GM19240 (cell line): ENCODE measurements around the gene CHST15.

Source experiments
- DNase-seq: peaks from one replicate; pipeline ENCODE4 v3.0.0; 2011; ENCODE audit warnings: low spot score; ENCODE audit not compliant: insufficient read length

Gene CHST15

GRCh38 chr10:124014416-124015154, 78.8 kb downstream of the CHST15 start:
- no peak for DNase-seq

- no peak for DNase-seq
Observed at GRCh38 chr10:124013916-124014315, 79.5 kb downstream of the CHST15 start.

DNA sequence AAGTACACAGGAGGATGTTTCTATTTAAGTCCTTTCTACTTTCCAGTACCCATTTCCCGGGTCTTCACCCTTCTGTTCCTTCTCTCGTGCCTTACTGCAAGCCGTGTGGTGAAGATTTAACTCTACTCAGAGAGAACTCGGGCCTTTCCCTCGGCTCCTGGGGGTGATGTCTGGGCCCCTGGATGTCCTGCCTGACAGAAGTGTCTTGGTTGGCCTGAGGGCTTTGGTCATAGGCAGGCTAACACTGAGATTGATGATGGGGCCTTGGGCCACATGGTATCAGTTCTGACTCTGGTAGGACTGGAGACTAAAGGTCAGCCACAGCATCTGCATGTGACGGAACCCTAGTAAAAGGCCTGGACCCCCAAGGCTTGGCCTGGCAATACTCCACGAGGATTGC, 80.4 kb downstream of the CHST15 start:
- no peak for DNase-seq

DNA sequence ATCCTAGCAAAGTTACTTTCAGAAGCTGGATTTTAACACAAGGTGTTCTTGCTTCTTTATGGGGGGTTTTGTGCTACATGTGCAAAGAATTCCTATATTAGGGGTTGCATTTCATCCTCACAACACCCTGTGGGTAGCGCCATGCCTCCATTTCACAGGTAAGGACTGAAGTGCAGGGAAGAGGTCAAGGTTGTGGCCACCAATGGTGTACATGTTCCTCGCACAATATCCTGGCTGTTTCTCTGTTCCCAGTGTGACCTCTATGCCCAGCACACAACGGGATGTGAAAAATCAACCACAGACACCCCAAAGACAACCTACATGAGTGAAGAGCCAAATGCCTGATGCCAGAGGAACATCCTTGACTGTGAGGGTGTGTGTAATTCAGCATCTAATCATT, 80.8 kb downstream of the CHST15 start:
- DNase-seq, result no peak

- DNase-seq, result no peak
Observed at GRCh38 chr10:124012066-124012465, 81.3 kb downstream of the CHST15 start.

DNA sequence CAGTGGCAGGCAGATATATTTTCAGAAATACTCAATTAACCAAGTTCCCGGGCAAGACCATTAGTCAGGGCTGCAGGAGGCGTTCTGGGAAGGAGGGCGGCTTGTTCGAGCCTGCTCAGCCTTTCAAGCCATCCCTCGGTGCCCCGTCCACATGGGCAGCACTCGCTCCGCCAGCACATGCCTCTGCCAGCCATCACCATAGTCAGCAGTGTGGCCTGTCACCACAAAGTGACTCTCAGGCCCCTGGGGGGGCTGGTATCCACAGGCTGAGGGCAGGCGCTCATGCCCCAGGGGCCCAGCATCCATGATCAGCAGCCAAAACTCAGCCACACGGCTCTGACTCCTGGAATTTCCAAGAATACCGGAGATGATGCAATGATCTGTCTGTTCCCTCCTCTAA, 81.9 kb downstream of the CHST15 start:
- no peak for DNase-seq

GRCh38 chr10:124010563-124011131, 82.8 kb downstream of the CHST15 start:
- no peak for DNase-seq

GRCh38 chr10:124010024-124010423, 83.4 kb downstream of the CHST15 start:
- DNase-seq, result no peak

DNA sequence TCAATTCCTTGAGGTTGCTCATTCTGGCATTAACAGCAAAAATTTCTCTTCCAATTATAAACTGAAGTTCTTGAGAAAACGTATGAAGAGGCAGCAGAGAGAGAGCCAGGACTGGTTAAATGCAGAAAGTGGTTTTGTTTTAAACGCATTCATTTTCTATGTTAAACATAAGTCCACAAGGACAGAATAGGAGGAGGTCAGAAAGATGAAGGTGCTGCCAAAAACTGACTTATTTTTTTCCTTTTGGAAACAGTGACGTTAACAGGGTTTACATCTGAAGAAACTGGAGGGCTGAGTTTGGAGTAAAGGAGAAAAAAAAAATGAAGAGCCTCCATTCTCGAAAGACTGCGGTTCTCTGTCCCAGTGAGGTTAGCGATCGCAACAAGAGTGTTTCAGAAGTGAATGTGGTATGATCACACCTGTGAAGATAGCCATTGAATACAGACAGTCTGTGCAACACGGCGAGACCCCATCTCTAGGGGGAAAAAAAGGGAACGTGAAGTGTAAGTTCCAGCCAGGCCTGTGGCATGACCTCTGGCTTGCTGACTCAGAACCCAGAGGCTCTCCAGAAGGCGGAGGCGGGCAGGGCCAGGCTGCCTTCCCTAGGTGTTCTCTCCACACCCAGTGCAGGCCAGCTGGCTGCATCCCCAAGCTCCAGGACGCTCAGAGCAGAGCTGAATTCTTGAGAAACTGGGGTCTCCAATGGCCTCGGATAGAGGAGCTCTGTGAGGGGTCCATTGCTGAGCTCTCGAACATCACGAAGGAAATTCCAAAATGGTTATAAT, 84.0 kb downstream of the CHST15 start:
- no peak for DNase-seq

DNA sequence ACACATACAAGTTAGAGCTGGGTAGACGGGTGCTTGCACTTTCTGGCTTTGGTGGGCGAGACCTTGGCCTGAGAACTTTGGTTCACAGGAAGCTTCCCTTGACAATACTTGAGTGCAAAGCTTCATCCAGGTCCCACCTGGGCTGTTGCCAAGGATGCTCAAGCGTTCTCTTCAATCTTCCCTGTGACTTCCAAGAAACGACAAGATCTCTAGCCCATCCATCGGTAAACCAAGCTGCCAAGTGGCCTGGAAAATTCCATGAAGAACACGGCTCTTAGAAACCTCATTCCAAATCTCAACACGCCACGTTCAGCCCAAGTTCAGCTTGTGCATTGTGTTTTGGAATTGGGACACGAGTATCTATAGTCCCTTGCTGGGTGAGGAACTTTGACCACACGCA, 84.7 kb downstream of the CHST15 start:
- no peak for DNase-seq

DNA sequence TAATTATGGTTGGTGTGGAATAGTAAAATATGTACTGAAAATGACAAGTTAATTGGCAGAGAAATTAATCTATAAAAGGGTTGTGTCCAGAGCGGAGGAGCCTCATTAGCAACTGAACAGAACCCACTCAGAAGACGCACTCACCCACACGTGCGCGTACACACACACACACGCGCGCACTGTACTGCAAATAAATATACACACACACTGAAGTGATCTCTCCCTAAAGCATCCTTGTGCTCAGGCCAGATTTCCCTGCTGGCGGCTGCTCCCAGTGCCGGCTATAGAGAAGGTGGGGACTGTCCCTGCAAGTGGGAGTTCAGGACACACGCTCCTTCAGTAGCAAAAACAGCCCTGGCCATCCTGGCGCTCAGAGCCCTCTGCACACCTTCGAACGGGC, 85.2 kb downstream of the CHST15 start:
- DNase-seq, result no peak

DNA sequence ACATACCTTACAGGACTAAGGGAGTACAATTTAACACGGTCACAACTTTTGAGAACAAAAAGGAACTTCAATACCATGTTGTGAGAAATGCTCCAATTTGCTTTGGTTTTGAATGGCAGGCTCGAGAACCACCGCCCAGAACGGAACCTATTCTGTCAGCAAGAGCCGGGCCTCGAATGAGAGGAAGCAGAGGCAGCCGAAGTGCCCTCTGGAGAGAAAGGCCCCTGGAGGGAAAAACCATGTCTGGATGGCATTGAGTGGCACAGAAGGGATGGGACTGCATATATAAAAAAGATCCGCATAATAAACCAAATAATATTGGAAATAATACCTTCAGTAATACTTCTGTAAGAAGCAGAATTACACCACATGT, 85.6 kb downstream of the CHST15 start:
- no peak for DNase-seq

DNA sequence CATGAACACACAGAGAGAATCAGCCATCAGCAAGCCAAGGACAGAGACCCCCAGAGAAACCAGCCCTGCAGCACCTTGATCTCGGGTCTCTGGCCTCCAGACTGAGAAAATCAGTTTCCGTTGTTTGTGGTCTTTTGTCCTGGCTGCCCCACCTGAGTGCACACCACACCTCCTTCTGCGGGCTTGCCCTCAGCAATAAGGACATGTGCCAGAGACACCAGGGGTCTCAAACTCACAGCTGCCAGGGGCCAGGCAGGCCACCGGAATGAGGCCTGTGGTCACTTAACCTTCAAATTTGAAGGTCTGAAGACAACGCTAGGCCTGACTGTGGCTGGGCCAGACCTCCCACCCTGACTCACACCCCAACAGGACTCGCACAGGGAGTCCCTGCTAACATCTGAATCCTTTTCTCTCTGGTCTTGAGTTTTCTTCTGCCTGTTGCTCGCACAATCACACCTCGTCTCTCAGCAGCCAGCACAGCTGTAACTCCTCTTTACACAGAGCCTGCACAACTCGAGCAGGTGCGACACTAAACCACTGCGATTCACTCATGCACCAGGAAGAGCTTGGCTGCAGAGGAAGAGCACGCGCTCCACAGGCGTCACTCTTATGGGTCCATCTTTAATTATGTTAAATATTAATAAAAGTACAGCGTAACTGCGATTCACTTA, 86.2 kb downstream of the CHST15 start:
- no peak for DNase-seq

GRCh38 chr10:124006526-124006925, 86.9 kb downstream of the CHST15 start:
- DNase-seq, result no peak

DNA sequence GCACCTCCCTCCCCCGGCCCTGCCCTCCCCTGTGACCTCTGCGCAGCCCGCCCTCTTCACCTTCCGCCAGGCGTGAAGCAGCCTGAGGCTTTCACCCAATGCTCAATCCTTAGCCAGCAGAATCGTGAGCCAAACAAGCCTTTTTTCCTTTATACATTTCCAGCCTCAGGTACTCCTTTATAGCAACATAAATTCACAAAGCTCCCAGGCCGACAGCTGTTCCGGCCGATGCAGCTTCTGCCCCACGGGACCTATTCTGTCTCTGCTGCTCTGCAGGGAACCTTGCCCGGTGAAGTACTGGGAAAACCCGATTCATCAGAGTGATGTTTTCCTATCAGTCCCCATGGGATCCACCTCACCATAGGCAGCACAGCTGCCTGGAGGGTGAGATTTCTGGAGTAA, 87.4 kb downstream of the CHST15 start:
- DNase-seq, result no peak

- no peak for DNase-seq
Observed at GRCh38 chr10:124005091-124005490, 88.3 kb downstream of the CHST15 start.

DNA sequence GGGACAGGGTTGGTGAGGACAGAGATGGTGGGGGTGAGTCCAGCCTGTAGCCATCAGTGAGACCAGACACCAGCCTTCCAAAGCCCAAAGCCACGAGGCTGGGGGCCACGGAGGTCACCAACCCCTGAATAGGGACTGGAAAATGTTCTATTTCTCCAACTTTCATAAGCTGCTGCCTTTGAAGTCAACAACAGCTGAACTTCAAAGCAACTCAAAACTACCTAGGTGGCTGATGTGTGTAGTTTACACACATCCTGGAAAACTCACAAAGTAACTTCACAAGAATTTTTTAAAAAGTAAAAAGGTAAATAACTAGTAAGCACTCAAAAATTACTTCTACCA, 88.8 kb downstream of the CHST15 start:
- no peak for DNase-seq

DNA sequence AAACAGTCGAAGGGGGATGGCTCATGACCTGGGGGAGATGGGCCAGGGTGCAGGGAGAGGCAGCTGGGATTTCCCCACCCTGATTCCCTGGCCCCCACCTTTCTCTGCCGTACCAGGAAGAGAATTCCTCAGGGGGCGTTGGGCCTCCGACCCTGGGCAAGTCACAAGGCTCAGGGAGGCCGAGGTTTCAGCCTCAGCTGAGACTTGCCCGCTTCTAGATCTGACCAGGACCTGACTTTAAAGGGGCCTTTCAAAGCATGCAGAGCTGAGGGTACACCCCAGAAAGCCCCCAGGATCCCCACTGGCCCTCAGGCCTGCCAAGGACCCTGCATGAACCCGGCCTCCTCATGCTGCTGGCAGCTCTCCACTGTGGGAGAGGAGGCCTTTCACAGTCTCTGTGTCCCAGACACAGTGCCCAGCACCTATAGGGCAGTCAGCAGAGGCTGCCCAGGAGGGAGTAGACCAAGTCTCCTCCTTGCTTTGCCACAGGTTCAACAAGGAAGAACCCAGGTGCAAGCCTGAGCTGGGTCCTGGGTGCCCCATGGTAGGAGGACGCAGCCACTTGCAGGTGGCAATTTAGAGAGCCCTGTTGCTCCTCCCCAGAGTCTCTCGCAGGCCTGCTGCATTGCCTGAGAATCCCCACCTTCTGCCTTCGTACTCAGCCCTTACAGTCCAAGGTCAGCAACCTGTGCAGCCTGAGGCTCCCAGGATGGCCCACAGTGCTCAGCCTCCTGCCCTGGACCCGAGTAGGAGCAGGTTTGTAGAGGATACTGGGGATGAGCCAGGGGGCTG, 89.3 kb downstream of the CHST15 start:
- no peak for DNase-seq

GRCh38 chr10:124003481-124003870, 89.9 kb downstream of the CHST15 start:
- no peak for DNase-seq

GRCh38 chr10:124003070-124003419, 90.4 kb downstream of the CHST15 start:
- DNase-seq, result no peak

DNA sequence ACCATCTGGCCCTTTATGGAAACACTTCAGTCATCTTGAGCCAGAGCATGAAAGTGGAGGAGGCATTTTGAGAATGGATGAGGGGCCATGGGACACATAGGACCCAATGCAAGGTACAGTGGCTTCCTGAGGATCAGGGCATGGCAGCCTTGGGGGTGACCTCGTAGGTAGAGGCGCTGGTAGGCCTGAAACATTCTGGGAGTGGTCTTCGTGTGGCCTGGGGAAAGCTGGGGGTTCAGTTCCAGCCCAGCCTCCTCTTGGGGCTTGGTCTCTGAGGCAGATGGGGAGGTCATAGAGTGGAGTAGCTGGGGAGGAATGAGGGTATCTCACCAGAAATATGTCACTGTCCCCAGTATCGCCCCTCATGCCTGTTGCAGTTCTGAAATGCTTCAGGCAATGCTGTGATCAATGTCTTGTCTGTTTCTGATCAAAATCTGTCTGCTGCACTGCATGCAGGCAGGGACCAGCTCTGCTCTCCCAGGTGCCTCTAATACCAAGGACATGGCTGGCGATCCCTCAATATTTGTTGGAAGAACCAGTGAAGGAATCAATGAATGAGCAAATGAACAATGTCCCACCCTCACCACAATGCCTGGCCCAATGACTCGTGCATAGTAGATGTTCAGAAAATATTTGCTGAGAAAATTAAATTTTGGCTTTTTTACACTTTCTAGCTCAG, 90.9 kb downstream of the CHST15 start:
- DNase-seq, result no peak
